Thyroid gland (tissue), 4 donors: Measurements from ENCODE around the gene CCL13. TPM values are rescaled to one million over a fixed set of nuclear protein-coding genes. Genes with fewer than 3 reads are reported as not detected.
A peak's percentile ranks its signal among the peaks of the same experiment; 100 is the strongest.

Experiments
- DNase-seq, 2 donors: peaks; one replicate each; pipeline ENCODE4 v3.0.0-alpha.2; 2019
- H3K27ac ChIP-seq, 3 donors: fragments of 200-600 bp; sonication (generic); 1 replicate in 2 of 3; 2 replicates in 1 of 3; pipeline ENCODE4 v1.5.1; 2016 to 2019; ENCODE audit warnings: mild to moderate bottlenecking in 1 of 3, moderate library complexity in 1 of 3
- H3K27me3 ChIP-seq: fragments of 200-600 bp; sonication (generic); one replicate; pipeline ENCODE4 v1.5.1; 2019
- H3K36me3 ChIP-seq, 2 donors: fragments of 200-600 bp; sonication (generic); one replicate each; pipeline ENCODE4 v1.5.1; 2016 to 2019
- H3K4me1 ChIP-seq, 2 donors: fragments of 200-600 bp; sonication (generic); one replicate each; pipeline ENCODE4 v1.5.1; 2017 to 2019
- H3K4me3 ChIP-seq, 3 donors: fragments of 200-600 bp; sonication (generic); replicated peaks in 1 of 3; 1 replicate in 2 of 3; 2 replicates in 1 of 3; pipeline ENCODE4 v1.5.1; 2016; ENCODE audit warnings: mild to moderate bottlenecking in 1 of 3
- H3K9me3 ChIP-seq: fragments of 200-600 bp; sonication (generic); one replicate; pipeline ENCODE4 v1.5.1; 2017
- POLR2A ChIP-seq, 2 donors: fragments of 450-650 bp; IDR thresholded peaks; one replicate each; pipeline ENCODE4 v1.6.1; 2017; ENCODE audit warnings: antibody characterized with exemption in 2 of 2, mild to moderate bottlenecking in 2 of 2, moderate library complexity in 1 of 2
- WGBS, 2 donors: methylation state at CpG; one replicate each; pipeline ENCODE4 v1.1.5; 2017; 5-methylcytosine and 5-hydroxymethylcytosine counted together
- intact Hi-C: fragments of 100-400 bp; cut with DNase I; formaldehyde crosslinking; loops from one replicate; pipeline ENCODE4 v1.15.1; 2023
- total RNA-seq, 4 donors: library from RNA; depleted of rRNA; stranded (reverse); fragments of >200 nt; gene quantifications; one replicate each; pipeline ENCODE4 v1.2.3, GENCODE V29; 2016
- TF ChIP-seq, protein P1 (sequence below), 6 experiments: fragments of 200-600 bp in 3 of 6; fragments of 450-650 bp in 3 of 6; sonication (generic) in 3 of 6; IDR thresholded peaks; one replicate each; pipeline ENCODE4 v1.5.1; 2016 to 2019; ENCODE audit warnings: antibody characterized with exemption in 6 of 6, mild to moderate bottlenecking in 2 of 6, inconsistent platforms in 1 of 6, moderate library complexity in 1 of 6

CCL13 gene
- total RNA-seq, 4 donors from 2014 or later, result 1.2 to 3.2 (median 1.6) TPM

DNA sequence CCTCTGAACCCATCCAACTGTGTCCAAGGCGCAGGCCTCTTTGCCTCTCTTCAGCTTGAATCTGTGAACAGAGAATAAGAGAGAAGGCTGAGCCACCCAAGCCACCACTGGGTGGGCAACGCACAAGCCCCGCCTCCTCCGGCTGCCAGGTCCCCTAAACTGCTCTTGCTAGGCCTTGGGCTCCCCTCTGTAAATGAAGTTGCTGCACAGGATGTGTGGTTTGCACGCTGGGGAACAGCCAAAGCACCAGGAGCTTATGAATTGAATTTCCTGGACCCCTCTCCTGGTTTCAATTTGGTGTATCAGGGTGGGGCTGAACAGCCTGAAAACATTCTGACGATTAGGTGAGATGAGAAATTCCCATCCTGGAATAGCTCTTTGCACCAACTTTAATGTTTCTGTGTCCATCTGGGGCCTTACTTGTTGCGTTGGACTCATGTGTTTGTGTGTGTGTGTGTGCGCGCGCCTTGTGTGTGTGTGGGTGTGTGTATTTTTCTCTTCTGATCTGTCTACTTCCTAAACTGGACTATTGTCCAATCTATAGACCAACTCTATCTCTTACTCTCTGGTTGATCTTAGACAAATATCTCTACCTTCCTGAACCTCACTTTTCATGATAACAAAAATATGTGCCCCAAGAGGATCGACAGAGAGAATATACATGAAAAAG lies 4.5 kb downstream of the CCL13 start:
- Histone ChIP-seq H3K27ac (no peak overlapping the region), H3K36me3 (no peaks in the 10 kb centered on the region), H3K27me3 (no peaks in the 10 kb centered on the region), H3K9me3 (no peaks in the 10 kb centered on the region), H3K4me1 (no peaks in the 10 kb centered on the region), H3K4me3 (no peak overlapping the region)
- 77 to 86% methylated on average over 10 to 11 of the region's 11 CpGs for WGBS, 2 donors
- intact Hi-C loops, result loop anchor here (5.0 kb wide), 1 partner anchor 48 kb away; no protein-coding TSS in a partner anchor
- TF ChIP-seq, protein P1, sequence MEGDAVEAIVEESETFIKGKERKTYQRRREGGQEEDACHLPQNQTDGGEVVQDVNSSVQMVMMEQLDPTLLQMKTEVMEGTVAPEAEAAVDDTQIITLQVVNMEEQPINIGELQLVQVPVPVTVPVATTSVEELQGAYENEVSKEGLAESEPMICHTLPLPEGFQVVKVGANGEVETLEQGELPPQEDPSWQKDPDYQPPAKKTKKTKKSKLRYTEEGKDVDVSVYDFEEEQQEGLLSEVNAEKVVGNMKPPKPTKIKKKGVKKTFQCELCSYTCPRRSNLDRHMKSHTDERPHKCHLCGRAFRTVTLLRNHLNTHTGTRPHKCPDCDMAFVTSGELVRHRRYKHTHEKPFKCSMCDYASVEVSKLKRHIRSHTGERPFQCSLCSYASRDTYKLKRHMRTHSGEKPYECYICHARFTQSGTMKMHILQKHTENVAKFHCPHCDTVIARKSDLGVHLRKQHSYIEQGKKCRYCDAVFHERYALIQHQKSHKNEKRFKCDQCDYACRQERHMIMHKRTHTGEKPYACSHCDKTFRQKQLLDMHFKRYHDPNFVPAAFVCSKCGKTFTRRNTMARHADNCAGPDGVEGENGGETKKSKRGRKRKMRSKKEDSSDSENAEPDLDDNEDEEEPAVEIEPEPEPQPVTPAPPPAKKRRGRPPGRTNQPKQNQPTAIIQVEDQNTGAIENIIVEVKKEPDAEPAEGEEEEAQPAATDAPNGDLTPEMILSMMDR (IDR thresholded peaks at IDR 0.05), result no peak
- no peak for TF ChIP-seq POLR2A (IDR thresholded peaks at IDR 0.05)
- DNase-seq, result no peak

DNA sequence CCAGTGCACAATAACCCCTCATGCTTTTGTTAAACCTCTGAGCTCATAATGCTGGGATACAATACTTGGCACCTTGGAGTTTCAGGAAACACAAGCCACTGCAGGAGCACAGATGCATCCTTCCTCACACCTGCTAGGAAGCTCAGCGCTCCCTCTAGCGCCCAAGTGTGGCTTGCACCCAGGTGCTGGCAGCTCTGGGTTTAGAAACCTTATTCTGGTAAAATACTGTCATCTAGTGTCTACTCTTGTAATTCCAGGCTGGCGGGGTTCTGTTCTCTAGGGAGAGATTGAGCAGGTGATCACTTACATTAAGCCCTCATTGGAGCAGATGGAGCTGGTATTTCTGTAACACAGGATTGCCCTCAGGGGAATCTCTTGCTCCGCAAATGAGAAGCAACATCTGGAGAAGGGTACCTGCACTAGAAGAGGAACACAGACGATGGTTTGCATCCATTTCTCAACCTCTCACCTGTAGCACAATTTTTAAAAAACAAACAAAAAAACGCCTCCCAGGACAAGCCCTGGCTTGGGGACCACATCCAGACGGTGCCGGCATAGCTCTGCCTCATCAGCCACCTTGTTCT lies 5.3 kb downstream of the CCL13 start:
- intact Hi-C loops, result loop anchor here (2.0 to 5.0 kb wide), 2 partner anchors 49 to 163 kb away; no protein-coding TSS in a partner anchor
- H3K36me3 ChIP-seq, result no peaks in the 10 kb centered on the region
- H3K4me1 ChIP-seq, result no peaks in the 10 kb centered on the region
- H3K27me3 ChIP-seq, result no peaks in the 10 kb centered on the region
- peak; percentile 90 to 91 for DNase-seq
- no peaks in the 10 kb centered on the region for H3K9me3 ChIP-seq
- H3K27ac ChIP-seq, result no peak overlapping the region
- no peak overlapping the region for H3K4me3 ChIP-seq
- TF ChIP-seq POLR2A (IDR thresholded peaks at IDR 0.05), result no peak
- TF ChIP-seq, protein P1 (IDR thresholded peaks at IDR 0.05), result peak; percentile 91 to 100 (median 100)
- WGBS, 2 donors, result 15 to 31% methylated on average over 8 of the region's 8 CpGs

DNA sequence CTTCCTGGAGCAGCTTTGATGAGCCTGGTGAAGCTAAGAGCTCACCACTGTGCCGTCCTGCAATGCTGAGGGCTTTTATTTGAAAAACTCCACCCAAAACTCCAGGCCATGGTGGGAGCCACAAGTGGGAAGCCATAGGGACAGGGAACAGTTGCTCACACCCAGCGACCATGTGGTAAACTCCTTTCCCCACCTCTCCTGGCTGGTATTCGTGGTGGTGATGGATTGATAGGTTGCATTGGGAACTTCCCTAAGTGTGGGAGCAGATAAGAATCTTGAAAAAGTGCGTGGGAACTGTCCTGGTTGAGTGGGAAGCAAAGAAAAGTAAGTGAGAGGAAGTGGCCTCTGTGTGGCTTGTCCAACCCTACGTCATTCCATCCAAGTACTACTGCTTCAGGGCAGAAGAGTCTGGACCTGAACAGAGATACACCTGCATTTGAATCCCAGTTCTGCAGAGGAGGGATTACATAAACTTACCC lies 6.9 kb downstream of the CCL13 start, which contains the start of gene CCL1:
Gene CCL1 (minus strand): TSS at position 51 of the 479 bp plus-strand sequence. CDS start 72 bp downstream, outside the sequence.
- intact Hi-C loops, result loop anchor here (2.0 to 5.0 kb wide), 2 partner anchors 51 to 164 kb away; no protein-coding TSS in a partner anchor
- WGBS, 2 donors, result 56 to 59% methylated on average over 4 to 5 of the region's 5 CpGs
- Histone ChIP-seq H3K4me1 (no peaks in the 10 kb centered on the region), H3K27ac (no peak within 1 kb of the TSS), H3K9me3 (no peaks in the 10 kb centered on the region), H3K27me3 (no peaks in the 10 kb centered on the region), H3K4me3 (no peak within 1 kb of the TSS), H3K36me3 (no peaks in the 10 kb centered on the region)
- no peak for TF ChIP-seq POLR2A (IDR thresholded peaks at IDR 0.05)
- TF ChIP-seq, protein P1 (IDR thresholded peaks at IDR 0.05), result no peak
- no peak for DNase-seq

DNA sequence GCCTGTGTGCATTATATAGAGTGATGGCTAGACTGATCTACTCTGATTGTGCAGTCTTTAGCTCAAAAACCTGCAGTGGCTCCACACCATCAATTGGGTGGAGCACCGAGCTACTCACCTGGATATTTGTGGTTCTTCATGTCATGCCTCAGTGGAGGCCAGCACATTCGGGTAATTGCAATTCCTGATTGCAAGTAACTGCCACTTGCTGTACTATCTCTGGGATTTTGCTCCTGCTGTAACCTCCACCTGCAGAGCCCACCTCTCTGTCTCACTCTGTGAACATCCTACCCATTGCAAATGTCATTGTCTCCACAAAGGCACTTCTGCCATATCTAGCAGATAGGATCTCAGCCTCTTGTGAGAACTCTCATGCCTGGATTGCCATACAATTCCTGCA lies 8.5 kb downstream of the CCL13 start:
- H3K9me3 ChIP-seq, result no peaks in the 10 kb centered on the region
- H3K4me3 ChIP-seq, result no peak overlapping the region
- no peak overlapping the region for H3K27ac ChIP-seq
- no peaks in the 10 kb centered on the region for H3K36me3 ChIP-seq
- TF ChIP-seq, protein P1 (IDR thresholded peaks at IDR 0.05), result no peak
- TF ChIP-seq POLR2A (IDR thresholded peaks at IDR 0.05), result no peak
- DNase-seq, result no peak
- intact Hi-C loops, result loop anchor here (5.0 kb wide), 1 partner anchor 52 kb away; no protein-coding TSS in a partner anchor
- H3K27me3 ChIP-seq, result no peaks in the 10 kb centered on the region
- WGBS, 2 donors, result 33 to 70% methylated on average over 2 of the region's 2 CpGs
- no peaks in the 10 kb centered on the region for H3K4me1 ChIP-seq

DNA sequence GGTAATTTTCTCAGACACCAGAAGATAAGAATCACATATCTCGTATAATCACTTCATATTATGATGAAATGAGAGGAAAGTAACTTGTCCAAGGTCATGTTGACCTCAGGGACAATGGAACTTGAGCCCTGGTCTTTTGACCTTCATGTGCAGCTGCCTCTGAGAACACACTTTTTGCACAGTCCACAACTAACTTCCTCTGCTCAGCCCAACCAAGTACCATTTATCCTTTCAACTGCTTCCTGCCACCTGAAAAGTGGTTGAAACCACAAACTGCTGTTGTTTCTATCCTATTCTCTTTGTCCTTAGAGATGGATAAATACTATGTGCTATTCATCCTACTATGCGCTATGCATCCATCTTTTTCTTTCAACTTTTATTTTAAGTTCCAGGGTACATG lies 9.1 kb downstream of the CCL13 start:
- WGBS, 2 donors, result 81% methylated on average over 2 of the region's 2 CpGs
- no peaks in the 10 kb centered on the region for H3K4me1 ChIP-seq
- DNase-seq, result no peak
- TF ChIP-seq, protein P1 (IDR thresholded peaks at IDR 0.05), result no peak
- TF ChIP-seq POLR2A (IDR thresholded peaks at IDR 0.05), result no peak
- H3K36me3 ChIP-seq, result no peaks in the 10 kb centered on the region
- H3K4me3 ChIP-seq, result no peak overlapping the region
- H3K27me3 ChIP-seq, result no peaks in the 10 kb centered on the region
- H3K27ac ChIP-seq, result no peak overlapping the region
- intact Hi-C loops, result no loop called here
- no peaks in the 10 kb centered on the region for H3K9me3 ChIP-seq
